Activated CD4-positive, CD25-positive, alpha-beta regulatory T cell treated with anti-CD3 and anti-CD28 coated beads, Interleukin-2, amount 50 U/mL, for 16 hours (primary cell): ENCODE measurements around the gene FBN2.
"Not testable (repeated sequence)": the region's sequence is repeated elsewhere in the genome, so short reads cannot be mapped to it uniquely, and the experiment has no call there.

Experiments
- DNase-seq: peaks from one replicate; pipeline ENCODE4 v3.0.0-alpha.2; 2020; ENCODE audit warnings: low read depth, low spot score

The FBN2 gene

DNA sequence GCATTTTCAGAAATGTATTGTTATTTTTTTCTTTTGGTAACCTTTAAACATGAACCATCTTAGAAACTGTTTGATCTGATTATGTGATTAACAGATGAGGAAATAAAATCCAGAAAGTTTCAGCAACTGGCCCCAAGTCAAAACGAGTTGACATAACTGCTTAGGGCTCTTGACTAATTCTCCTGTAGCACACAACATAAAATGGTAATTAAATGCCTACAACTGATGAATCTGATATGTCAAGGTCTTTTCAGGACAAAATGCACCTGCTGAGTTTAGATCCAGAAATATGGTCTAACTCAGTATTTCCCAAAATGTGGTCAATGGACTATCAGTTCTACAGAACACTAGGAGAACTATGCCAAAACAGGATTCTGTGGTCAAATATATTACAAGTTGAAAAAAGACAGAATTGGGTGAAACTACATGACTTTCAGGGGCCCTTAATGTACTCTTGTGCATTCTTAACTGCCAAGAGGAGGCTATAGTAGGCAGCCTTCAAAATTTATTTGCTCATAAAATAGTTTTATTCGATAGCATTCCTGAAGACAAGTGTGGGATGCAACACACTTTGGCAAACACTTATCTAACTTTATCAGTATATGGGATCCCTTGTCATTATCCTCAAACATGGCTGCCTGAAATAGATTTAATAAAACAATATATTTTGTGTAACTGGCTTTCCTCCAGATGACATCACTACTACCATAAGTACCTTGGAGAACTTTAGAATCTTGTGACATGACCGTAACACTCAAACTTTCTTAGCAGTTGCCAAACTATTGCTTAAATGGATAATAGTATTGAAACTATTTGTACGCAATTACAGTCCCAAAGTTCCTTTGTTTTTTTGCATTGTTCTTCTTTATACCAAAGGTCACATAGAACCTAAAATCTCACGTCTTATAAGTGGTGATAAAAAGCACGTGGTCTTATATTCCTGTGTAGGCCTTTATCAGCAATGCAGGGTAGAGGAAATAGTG is 59.4 kb downstream of the FBN2 start:
- no peak for DNase-seq

DNA sequence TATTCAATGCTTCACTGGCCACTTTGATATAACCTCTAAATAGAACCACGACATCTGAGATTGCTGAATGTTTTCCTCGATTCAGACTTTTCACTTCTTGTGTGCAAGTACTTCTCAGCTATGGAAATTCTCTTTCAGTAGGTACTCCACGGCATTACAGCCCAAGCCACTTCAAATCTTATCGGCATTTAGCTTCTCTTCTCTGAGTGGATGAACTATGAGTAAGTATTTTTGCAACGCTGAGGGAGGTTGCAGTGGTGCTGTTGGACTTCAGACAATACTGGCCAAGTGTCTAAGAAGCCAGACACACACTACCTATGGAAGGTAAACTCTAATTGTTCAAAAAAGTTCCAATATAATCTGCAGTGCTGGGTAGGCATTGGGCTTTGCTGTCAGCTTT is 60.1 kb downstream of the FBN2 start:
- no peak for DNase-seq

DNA sequence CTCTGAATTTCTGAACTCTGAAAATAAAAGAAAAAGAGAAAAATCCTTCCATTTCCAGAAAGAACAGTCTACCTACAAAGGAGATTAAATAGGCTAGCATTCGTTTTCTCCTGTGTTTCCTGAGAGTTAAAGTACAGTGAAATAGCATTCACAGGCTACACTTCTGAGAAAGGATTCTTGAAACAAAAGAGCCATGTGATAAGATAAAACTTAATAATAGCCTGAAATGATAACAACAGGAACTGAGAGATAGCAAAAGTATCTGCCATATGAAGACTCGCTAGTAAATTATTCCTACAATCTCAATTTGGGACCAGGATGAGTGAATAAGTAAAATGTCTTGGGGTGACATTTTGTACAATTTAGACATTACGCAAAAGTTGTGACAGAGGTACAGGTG is 62.4 kb downstream of the FBN2 start:
- DNase-seq = no peak

DNA sequence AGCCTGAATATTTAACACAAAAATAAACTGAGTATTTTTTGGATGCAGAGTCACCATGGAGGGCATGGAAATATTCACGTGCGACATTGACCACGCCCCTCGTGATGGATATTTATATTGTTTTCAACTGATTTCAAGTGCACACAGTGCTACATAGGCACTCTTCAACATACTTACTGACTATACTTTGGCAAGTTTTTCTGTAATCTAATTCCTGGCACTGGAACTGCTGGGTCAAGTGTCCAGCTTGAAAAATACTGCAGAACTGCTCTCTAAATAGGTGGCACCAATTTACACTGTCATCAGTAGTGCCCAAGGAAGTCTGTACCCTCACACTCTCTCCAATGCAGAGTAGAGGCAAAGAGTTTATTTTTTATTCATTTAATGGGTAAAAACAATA is 65.1 kb downstream of the FBN2 start:
- no peak for DNase-seq

DNA sequence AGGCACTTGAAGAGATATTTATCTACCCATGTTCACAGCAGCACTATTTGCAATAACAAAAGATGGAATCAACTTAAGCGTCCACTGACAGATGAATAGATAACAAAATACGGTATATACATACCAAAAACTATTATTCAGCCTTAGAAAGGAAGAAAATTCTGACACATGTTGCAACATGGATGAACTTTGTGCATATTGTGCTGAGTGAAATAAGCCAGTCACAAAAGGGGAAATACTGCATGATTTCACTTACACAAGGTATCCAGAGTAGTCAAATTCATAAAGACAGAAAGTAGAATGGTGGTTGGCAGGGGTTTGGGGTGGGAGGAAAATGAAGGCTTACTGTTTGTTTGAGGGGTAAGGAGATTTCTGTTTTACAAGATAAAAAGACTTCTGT is 66.0 kb downstream of the FBN2 start:
- DNase-seq = no peak

DNA sequence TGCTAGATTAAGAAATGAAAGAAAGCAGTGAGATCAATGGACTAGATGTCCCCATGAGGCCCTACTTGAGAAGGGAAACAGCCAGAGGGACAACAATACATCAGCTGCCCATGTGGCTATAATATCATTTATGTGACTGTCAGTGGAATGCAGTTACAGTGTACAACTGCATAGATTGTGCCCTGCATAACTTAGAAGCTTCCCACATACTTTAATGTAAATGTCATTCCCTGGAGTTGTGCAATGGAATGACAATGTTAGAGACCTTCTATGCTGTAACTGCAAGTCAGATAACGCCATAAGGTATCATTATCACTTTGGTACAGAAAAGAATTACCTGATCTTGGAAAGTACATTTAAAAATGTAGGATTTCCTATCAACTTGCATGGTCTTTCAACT is 67.4 kb downstream of the FBN2 start:
- DNase-seq = no peak

DNA sequence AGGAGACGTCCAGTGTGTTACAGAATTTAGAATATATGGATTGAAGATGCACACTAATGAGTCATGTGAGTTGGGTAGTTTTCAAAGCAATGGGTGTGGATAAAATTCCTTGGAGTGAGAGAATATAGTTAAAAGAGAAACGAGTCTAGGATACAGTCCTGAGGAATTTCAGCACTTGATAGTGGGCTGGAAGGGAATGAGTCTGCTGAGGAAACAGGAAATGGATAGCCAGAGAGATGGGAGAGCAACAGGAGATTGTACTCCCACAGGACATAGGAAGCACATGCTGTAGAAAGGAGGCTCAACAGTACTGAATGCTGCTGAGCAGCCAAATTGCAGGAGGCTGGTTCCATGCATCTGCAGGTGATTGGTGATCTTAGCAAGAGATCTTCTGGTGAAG is 68.1 kb downstream of the FBN2 start:
- DNase-seq = no peak

DNA sequence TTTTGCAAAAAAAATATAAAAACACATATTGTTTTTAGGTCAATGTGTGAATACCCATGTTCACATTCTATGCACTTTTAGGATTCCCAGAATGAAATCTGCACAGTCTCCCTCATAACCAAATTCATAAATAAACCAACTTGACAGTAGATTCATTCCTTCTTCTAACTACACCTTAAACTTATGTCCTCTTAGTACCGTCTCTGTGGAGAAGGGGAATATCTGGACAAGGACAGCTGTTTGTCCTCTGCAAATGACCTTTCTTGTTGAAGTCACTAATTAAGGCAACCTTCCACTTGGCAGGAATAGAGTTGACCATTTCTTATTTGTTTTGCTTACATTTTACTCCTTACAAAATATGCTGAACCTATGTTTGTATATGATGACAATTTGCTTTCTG is 71.1 kb downstream of the FBN2 start:
- no peak for DNase-seq

DNA sequence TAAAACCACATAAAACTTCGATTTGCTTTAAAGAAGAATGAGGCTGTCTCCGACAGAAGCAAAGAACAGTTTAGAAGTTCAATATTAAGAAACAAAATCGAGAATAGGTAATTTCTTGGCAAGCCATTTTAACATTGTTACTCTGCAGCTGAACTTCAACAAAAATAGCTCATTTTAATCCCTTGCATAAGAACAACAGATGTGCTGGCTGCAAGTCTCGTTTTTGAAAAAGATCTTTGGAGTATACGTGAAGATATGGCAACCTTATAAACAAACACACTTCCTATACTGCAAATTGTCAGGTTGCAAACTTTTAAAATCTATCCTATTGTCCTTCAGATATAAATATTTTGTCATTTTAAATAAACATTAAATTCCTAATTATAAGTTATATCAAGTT is 71.5 kb downstream of the FBN2 start:
- DNase-seq = no peak

DNA sequence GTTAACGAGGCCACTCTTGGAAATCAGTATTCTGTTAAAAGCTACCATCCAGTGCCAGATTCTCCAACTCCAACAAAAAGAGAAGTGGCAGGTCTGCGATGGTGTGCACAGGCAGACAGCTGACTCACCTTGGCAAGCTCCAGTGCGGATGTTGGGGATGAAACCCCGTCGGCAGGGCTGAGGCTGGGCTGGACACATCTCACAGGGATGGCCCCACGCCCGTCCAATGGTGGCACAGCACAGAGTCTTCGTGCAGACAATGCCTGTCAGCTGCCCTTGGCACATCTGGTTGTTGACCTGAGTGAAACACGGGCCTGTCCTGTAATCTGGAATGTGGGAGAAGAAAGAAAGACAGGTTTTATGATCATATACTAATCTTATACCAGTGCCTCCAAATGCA is 73.4 kb downstream of the FBN2 start:
- no peak for DNase-seq

DNA sequence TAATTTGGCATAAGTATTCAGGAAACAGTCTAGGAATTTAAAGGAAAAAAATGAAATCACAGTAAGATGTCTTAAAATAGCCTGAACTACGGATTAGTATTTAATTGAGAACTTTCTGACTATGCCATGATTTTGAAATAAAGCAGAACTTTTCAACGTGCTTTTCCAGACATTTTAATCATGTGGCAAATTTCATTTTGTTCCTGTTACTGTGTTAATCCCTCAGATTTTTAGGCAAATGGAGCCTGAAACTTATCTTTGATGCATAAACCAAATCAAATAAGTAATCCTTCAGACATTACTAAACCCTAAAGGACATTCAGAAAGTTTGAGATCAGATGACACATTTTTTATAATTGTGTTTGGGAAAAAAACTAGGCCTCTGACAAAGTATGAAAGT is 75.7 kb downstream of the FBN2 start:
- DNase-seq = no peak

DNA sequence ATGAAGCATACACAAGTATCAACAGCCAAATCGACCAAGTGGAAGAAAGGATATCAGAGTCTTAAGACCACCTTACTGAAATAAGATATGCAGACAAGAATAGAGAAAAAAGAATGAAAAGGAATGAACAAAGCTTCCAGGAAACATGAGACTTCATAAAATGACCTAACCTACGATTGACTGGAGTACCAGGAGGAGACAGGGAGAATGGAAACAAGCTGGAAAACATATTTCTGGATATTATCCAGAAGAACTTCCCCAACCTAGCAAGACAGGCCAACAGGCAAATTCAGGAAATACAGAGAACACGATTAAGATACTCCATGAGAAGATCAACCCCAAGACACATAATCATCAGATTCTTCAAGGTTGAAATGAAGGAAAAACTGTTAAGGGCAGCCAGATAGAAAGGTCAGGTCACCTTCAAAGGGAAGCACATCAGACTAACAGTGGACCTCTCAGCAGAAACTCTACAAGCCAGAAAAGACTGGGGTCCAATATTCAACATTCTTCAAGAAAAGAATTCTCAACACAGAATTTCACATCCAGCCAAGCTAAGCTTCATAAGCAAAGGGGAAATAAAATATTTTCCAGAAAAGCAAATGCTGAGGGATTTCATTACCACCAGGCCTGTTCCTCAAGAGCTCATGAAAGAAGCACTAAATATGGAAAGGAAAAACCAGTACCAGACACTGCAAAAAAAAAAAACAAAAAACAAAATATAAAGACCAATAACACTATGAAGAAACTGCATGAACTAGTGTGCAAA is 80.7 kb downstream of the FBN2 start:
- not testable (repeated sequence) for DNase-seq

DNA sequence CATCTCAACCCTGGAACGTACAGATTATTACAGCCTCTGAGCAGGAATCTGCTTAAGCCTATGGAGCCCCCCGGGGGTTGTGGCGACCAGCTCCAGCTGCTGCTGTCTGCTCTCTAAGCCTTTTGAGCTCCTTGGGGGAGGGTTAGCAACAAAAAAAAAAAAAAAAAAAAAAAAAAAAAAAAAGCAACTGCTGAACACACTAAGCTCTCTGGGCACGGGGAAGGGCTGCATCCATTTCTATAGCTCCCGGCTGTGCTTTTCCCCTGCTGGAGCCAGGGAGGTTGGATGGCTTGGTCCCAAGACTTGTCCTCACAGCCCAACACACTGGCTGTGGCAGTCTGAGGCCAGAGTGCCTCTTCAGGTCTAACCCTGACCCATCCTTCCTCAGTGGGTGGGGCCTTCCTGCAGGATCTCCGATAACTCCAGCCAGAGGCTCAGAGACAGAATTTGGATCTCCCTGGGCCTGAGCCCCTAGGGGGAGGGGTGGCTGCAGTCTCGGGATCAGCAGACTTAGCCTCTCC is 82.1 kb downstream of the FBN2 start:
- no peak for DNase-seq

DNA sequence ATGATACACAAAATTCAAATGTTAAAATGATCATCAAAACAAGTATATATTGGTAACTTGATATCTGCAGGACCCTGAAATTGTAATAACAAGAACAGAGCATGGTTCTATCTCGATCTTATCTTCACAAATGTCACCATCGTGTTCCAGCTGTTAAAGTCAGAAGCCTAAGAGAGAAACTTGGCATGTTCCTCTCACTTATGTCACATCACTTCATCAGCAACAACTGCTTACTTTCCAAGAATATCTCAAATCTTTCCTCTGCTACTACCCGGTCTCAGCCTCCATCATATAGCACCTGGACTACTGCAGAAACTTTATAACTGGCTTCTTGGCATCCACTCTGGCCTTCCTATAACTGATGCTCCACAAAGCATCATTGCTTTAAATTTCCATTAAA is 84.9 kb downstream of the FBN2 start:
- no peak for DNase-seq

DNA sequence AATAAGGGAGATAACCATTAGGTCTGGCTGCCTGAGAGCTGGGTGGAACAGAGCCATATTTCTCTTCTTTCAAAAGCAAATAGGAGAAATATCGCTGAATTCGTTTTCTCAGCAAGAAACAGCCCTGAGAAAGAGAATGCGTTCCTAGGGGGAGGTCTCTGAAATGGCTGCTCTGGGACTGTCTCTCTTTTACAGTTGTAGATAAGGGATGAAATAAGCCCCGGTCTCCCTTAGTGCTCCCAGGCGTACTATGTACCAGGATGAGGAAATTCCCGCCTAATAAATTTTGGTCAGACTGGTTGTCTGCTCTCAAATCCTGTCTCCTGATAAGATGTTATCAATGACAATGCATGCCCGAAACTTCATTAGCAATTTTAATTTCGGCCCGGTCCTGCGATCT is 90.8 kb downstream of the FBN2 start:
- DNase-seq = not testable (repeated sequence)

DNA sequence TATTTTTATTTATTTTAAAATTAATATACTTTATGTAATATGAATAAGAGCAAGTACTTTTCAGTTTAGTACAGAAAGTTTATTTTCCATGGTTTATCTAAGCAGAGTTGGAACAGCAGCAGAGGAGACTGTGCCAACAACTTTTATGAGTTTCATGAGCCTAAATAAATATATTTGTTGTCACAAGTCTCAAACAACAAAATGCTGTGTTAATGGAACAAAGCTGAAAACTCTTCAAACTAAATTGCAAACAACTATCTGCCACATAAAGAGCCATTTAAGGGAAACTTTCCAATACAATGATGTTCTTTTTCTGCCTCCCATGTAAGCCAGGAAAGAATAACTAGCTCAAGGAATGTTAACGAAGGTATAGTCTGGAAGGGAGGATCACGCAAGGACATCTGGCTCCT is 96.1 kb downstream of the FBN2 start:
- DNase-seq = no peak

DNA sequence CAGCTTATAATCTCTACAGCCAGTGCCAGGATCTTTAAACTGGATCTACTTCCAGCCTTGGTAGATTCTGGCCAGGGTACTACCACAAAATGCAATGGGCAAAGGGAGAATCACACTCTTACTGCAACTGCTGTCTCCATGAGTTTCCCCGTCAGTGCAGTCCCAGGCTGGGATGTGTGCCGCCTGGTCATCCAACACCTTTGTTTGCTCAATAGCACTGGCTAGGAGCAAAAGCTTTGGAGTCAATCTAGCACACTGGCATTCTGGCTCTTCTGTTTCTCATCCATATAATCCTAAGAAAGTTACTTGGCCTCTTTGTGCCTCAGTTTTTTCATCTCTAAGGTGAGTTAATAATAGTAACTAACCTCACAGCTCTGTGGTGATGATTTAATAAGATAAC is 96.9 kb downstream of the FBN2 start:
- no peak for DNase-seq

DNA sequence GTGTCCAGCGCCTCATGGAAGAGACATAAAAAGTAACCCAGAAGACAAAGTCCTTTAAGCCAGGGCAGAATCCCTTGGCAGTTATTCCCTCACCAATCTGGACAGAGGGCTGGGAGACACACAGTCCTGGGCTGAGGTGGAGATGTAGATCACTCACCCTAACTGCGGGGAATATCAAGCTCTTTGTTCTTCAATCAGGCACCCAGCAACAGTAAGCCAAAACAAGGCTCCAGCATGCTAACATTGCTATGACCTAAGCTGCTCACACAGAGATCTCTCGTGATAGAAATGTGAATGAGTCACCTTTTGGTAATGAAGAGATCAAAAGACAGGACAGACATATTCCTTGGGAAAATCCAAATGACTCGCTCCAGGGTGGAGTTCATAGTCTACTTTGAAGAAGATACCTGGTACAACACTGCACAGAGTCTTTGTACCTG is 101.3 kb downstream of the FBN2 start:
- DNase-seq = no peak

DNA sequence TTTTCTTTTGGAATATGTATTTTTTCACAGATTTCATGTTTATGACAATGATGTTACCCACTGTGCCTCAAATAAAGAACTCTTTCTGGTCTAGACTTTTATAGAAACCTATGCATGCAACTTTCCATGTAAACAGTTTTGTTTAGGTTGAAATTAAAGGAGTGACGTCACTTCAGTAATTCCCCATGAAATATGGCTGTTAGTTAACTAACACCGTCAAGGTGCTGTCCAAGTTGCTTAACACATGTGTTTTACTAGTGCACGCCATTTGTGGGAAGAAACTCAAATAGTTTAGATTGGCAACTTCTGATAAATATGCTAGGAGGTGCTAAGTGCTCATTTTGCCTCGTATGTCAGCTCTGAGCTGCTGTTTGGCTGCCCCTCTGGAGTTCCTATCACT is 102.2 kb downstream of the FBN2 start:
- no peak for DNase-seq

DNA sequence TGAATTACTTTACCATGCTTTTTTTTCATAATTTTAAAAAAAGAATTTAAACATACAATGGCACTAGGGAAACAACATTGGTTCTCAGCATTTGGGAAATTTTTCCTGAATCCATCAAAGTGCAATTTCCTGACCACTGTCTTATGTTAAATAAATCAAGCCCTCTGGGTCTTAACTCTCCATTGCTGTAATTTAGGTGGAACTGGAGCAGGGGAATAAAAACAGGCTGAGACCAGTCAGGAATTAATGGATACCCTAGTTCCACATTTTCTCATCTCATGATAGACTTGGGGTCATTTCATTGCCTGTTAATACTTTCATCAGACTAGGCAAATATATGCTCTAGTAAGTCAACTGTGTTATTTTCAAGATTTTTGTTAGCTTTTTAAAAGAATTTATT is 103.1 kb downstream of the FBN2 start:
- no peak for DNase-seq

DNA sequence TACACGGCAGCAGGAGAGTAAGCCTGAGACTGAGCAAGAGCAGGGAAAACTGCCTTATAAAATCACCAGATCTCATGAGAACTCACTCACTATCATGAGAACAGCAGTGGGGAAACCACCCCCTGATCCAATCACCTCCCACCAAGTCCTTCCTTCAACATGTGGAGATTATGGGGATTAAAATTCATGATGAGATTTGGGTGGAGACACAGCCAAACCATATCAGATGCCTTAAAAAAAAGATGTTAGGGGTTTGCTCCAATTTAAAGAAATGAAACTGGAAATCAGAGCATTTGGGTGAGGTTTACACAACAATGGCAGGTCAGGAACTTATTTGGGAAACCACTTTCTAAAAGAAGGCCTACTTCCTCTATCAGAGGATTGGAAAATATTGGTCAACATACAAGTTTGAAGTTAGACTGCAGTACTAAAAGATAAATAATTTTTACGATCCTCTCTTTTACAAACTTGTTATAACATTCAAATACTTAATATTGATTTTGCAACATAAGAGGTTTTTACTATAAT is 105.1 kb downstream of the FBN2 start:
- no peak for DNase-seq

DNA sequence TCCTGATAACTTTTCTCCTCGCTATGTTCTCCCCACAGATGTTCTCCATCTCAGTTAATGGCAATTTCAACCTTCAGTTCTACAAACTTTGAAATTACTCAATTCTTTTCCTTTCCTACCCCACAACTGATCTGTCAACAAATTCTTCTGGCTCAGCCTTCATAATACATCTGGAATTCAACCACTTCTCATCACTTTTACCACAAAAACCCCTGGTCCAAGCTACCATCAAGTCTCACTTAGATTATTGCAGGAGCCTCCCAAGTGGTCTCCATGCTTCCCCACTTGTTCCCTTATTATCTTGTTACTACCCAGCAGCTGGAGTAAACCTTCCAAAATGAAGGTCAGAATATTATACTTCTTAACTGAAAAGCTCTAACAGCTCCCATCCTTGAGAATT is 110.1 kb downstream of the FBN2 start:
- DNase-seq = no peak
